ENCODE results near the gene CTXN2.
A peak's percentile ranks its signal among the peaks of the same experiment; 100 is the strongest.

The CTXN2 gene

GRCh38 chr15:48168616-48169015 lies 22.8 kb upstream of the CTXN2 start:
- POLR2A ChIA-PET, result no interaction called here
- CTCF ChIA-PET, result interaction anchor here (1.2 kb wide), 1 partner anchor 114 kb away, joined by 4 read pairs; no protein-coding TSS in a partner anchor
- WGBS (ENCODE audit: insufficient coverage), result no CpG with 5 or more reads among the region's 3 CpGs

DNA sequence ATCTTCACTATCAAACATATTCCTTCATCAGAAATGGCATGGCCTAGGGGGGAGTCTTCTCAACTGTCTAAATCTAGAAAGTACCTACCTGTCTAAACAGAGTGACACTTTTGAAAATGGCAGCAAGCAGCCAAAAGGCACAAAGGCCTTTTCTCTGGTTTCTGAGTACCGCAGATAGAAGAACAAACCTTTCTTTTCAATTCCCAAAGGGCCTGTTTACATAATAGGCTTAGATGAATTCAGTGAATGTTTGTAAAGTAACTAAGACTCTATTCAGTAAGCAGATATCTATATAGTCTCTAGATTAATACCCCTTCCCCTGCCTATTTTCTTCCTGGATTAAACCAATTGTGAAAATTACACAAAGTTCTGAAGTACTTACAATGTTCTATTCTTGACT lies 20.5 kb upstream of the CTXN2 start:
- Histone ChIP-seq H3K4me1 (ENCODE audit: control extremely low read depth in 1 of 4, control insufficient read depth in 4 of 4, insufficient read depth in 4 of 4, low read length in 3 of 4) (no peaks in the 10 kb centered on the region), H3K36me3 (ENCODE audit: control insufficient read depth in 4 of 4, insufficient read depth in 4 of 4, low read length in 3 of 4) (peaks cover 0 to 19% (median 11%) of the 10 kb centered on the region in 4 experiments), H3K27ac (ENCODE audit: insufficient read depth in 1 of 2, low read depth in 1 of 2, low read length in 2 of 2, poor library complexity in 1 of 2, severe bottlenecking in 2 of 2) (no peak overlapping the region), H3K27me3 (replicated peaks in 2 of 5; ENCODE audit: control insufficient read depth in 4 of 5, insufficient read depth in 5 of 5, low read length in 4 of 5) (no peaks in the 10 kb centered on the region), H3K4me3 (ENCODE audit: control insufficient read depth in 1 of 7, extremely low read depth in 1 of 7, insufficient read depth in 4 of 7, low read depth in 2 of 7, low read length in 6 of 7) (no peak overlapping the region), H3K9me3 (ENCODE audit: control extremely low read depth in 1 of 5, control insufficient read depth in 4 of 5, insufficient read depth in 2 of 5, low read depth in 1 of 5, low read length in 4 of 5) (peaks cover 0 to 12% (median 2%) of the 10 kb centered on the region in 5 experiments)
- POLR2A ChIA-PET, result no interaction called here
- WGBS (ENCODE audit: insufficient coverage), result no CpG with 5 or more reads among the region's 1 CpG
- DNase-seq, result no peak
- CTCF ChIA-PET, result no interaction called here

More at GRCh38 chr15:48168616-48169015, 22.8 kb upstream of the CTXN2 start:
- no peak for DNase-seq
- Histone ChIP-seq H3K9me3 (ENCODE audit: control extremely low read depth in 1 of 5, control insufficient read depth in 4 of 5, insufficient read depth in 2 of 5, low read depth in 1 of 5, low read length in 4 of 5) (peaks cover 0 to 8% (median 2%) of the 10 kb centered on the region in 5 experiments), H3K36me3 (ENCODE audit: control insufficient read depth in 4 of 4, insufficient read depth in 4 of 4, low read length in 3 of 4) (peaks cover 4 to 27% (median 13%) of the 10 kb centered on the region in 4 experiments), H3K4me3 (ENCODE audit: control insufficient read depth in 1 of 7, extremely low read depth in 1 of 7, insufficient read depth in 4 of 7, low read depth in 2 of 7, low read length in 6 of 7) (no peak overlapping the region), H3K4me1 (ENCODE audit: control extremely low read depth in 1 of 4, control insufficient read depth in 4 of 4, insufficient read depth in 4 of 4, low read length in 3 of 4) (no peaks in the 10 kb centered on the region), H3K27ac (ENCODE audit: insufficient read depth in 1 of 2, low read depth in 1 of 2, low read length in 2 of 2, poor library complexity in 1 of 2, severe bottlenecking in 2 of 2) (no peak overlapping the region), H3K27me3 (replicated peaks in 2 of 5; ENCODE audit: control insufficient read depth in 4 of 5, insufficient read depth in 5 of 5, low read length in 4 of 5) (no peaks in the 10 kb centered on the region)

DNA sequence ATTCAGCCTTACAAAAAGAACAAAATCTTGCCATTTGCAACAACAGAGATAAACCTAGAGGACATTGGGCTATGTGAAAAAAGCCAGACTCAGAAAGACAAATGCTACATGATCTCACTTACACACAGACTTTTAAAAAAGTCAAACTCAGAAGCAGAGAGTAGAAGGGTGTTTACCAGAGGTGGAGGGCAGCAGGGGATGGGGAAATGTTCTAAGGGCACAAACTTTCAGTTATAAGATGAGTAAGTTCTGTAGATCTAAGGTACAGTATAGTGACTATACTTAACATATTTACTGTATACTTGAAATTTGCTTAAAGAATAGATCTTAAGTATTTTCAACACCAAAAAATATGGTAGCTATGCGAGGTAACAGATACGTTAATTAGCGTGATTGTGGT lies 16.3 kb upstream of the CTXN2 start:
- ChIA-PET CTCF (no interaction called here), POLR2A (no interaction called here)
- peaks cover 0 to 8% (median 4%) of the 10 kb centered on the region in 4 experiments for H3K36me3 ChIP-seq (ENCODE audit: control insufficient read depth in 4 of 4, insufficient read depth in 4 of 4, low read length in 3 of 4)
- H3K4me1 ChIP-seq (ENCODE audit: control extremely low read depth in 1 of 4, control insufficient read depth in 4 of 4, insufficient read depth in 4 of 4, low read length in 3 of 4), result peaks cover 0 to 13% (median 8%) of the 10 kb centered on the region in 4 experiments
- DNase-seq, result no peak
- no peak overlapping the region for H3K27ac ChIP-seq (ENCODE audit: insufficient read depth in 1 of 2, low read depth in 1 of 2, low read length in 2 of 2, poor library complexity in 1 of 2, severe bottlenecking in 2 of 2)
- peaks cover 0 to under 1% (median 0%) of the 10 kb centered on the region in 5 experiments for H3K27me3 ChIP-seq (replicated peaks in 2 of 5; ENCODE audit: control insufficient read depth in 4 of 5, insufficient read depth in 5 of 5, low read length in 4 of 5)
- no peak overlapping the region for H3K4me3 ChIP-seq (ENCODE audit: control insufficient read depth in 1 of 7, extremely low read depth in 1 of 7, insufficient read depth in 4 of 7, low read depth in 2 of 7, low read length in 6 of 7)
- 100% methylated on average over 3 of the region's 3 CpGs for WGBS (ENCODE audit: insufficient coverage)
- H3K9me3 ChIP-seq (ENCODE audit: control extremely low read depth in 1 of 5, control insufficient read depth in 4 of 5, insufficient read depth in 2 of 5, low read depth in 1 of 5, low read length in 4 of 5), result peaks cover 0 to 12% (median 2%) of the 10 kb centered on the region in 5 experiments

GRCh38 chr15:48176112-48176511 lies 15.4 kb upstream of the CTXN2 start:
- H3K27me3 ChIP-seq (replicated peaks in 2 of 5; ENCODE audit: control insufficient read depth in 4 of 5, insufficient read depth in 5 of 5, low read length in 4 of 5), result peaks cover 0 to 2% (median 0%) of the 10 kb centered on the region in 5 experiments
- H3K27ac ChIP-seq (ENCODE audit: insufficient read depth in 1 of 2, low read depth in 1 of 2, low read length in 2 of 2, poor library complexity in 1 of 2, severe bottlenecking in 2 of 2), result no peak overlapping the region
- H3K36me3 ChIP-seq (ENCODE audit: control insufficient read depth in 4 of 4, insufficient read depth in 4 of 4, low read length in 3 of 4), result peaks cover 0 to 8% (median 4%) of the 10 kb centered on the region in 4 experiments
- no peak for DNase-seq
- ChIA-PET CTCF (no interaction called here), POLR2A (no interaction called here)
- WGBS (ENCODE audit: insufficient coverage), result no CpG with 5 or more reads among the region's 4 CpGs
- peaks cover 0 to 13% (median 8%) of the 10 kb centered on the region in 4 experiments for H3K4me1 ChIP-seq (ENCODE audit: control extremely low read depth in 1 of 4, control insufficient read depth in 4 of 4, insufficient read depth in 4 of 4, low read length in 3 of 4)
- H3K9me3 ChIP-seq (ENCODE audit: control extremely low read depth in 1 of 5, control insufficient read depth in 4 of 5, insufficient read depth in 2 of 5, low read depth in 1 of 5, low read length in 4 of 5), result peaks cover 0 to 12% (median 2%) of the 10 kb centered on the region in 5 experiments
- no peak overlapping the region for H3K4me3 ChIP-seq (ENCODE audit: control insufficient read depth in 1 of 7, extremely low read depth in 1 of 7, insufficient read depth in 4 of 7, low read depth in 2 of 7, low read length in 6 of 7)

GRCh38 chr15:48176957-48177356 lies 14.5 kb upstream of the CTXN2 start:
- ChIA-PET POLR2A (no interaction called here), CTCF (interaction anchor here (0.7 kb wide), 1 partner anchor 37 kb away, joined by 3 read pairs; no protein-coding TSS in a partner anchor)
- Histone ChIP-seq H3K36me3 (ENCODE audit: control insufficient read depth in 4 of 4, insufficient read depth in 4 of 4, low read length in 3 of 4) (peaks cover 0 to 8% (median 3%) of the 10 kb centered on the region in 4 experiments), H3K9me3 (ENCODE audit: control extremely low read depth in 1 of 5, control insufficient read depth in 4 of 5, insufficient read depth in 2 of 5, low read depth in 1 of 5, low read length in 4 of 5) (peaks cover 0 to 12% (median under 1%) of the 10 kb centered on the region in 5 experiments), H3K27ac (ENCODE audit: insufficient read depth in 1 of 2, low read depth in 1 of 2, low read length in 2 of 2, poor library complexity in 1 of 2, severe bottlenecking in 2 of 2) (peak overlapping the region; percentile 83 to 91), H3K27me3 (replicated peaks in 2 of 5; ENCODE audit: control insufficient read depth in 4 of 5, insufficient read depth in 5 of 5, low read length in 4 of 5) (peaks cover 0 to 2% (median 0%) of the 10 kb centered on the region in 5 experiments), H3K4me3 (ENCODE audit: control insufficient read depth in 1 of 7, extremely low read depth in 1 of 7, insufficient read depth in 4 of 7, low read depth in 2 of 7, low read length in 6 of 7) (peak overlapping the region in 6 of 7 experiments; percentile 31 to 82 (median 75)), H3K4me1 (ENCODE audit: control extremely low read depth in 1 of 4, control insufficient read depth in 4 of 4, insufficient read depth in 4 of 4, low read length in 3 of 4) (peaks cover 0 to 13% (median 8%) of the 10 kb centered on the region in 4 experiments)
- no CpG with 5 or more reads among the region's 2 CpGs for WGBS (ENCODE audit: insufficient coverage)
- peak in 2 of 3 donors; percentile 2 to 4 for DNase-seq

GRCh38 chr15:48177383-48177765 lies 14.1 kb upstream of the CTXN2 start:
- DNase-seq, result peak; percentile 67 to 90 (median 83)
- Histone ChIP-seq H3K4me3 (ENCODE audit: control insufficient read depth in 1 of 7, extremely low read depth in 1 of 7, insufficient read depth in 4 of 7, low read depth in 2 of 7, low read length in 6 of 7) (peak overlapping the region; percentile 31 to 82 (median 74)), H3K36me3 (ENCODE audit: control insufficient read depth in 4 of 4, insufficient read depth in 4 of 4, low read length in 3 of 4) (peaks cover 0 to 6% (median 3%) of the 10 kb centered on the region in 4 experiments), H3K9me3 (ENCODE audit: control extremely low read depth in 1 of 5, control insufficient read depth in 4 of 5, insufficient read depth in 2 of 5, low read depth in 1 of 5, low read length in 4 of 5) (peaks cover 0 to 12% (median 0%) of the 10 kb centered on the region in 5 experiments), H3K27me3 (replicated peaks in 2 of 5; ENCODE audit: control insufficient read depth in 4 of 5, insufficient read depth in 5 of 5, low read length in 4 of 5) (peaks cover 0 to 3% (median 2%) of the 10 kb centered on the region in 5 experiments), H3K27ac (ENCODE audit: insufficient read depth in 1 of 2, low read depth in 1 of 2, low read length in 2 of 2, poor library complexity in 1 of 2, severe bottlenecking in 2 of 2) (peak overlapping the region; percentile 83 to 91), H3K4me1 (ENCODE audit: control extremely low read depth in 1 of 4, control insufficient read depth in 4 of 4, insufficient read depth in 4 of 4, low read length in 3 of 4) (peaks cover 0 to 13% (median 8%) of the 10 kb centered on the region in 4 experiments)
- 0% methylated on average over 8 of the region's 10 CpGs for WGBS (ENCODE audit: insufficient coverage)
- CTCF ChIA-PET, result interaction anchor here (0.7 kb wide), 1 partner anchor 36 kb away, joined by 3 read pairs; no protein-coding TSS in a partner anchor
- POLR2A ChIA-PET, result no interaction called here
